Breast epithelium (tissue), 3 donors: ENCODE data around the gene CEP164.

ENCODE experiments used
- POLR2A ChIP-seq: fragments of 450-650 bp; IDR thresholded peaks from one replicate; pipeline ENCODE4 v1.6.1; 2016; ENCODE audit warnings: antibody characterized with exemption, mild to moderate bottlenecking, moderate library complexity
- TF ChIP-seq, protein P1 (sequence below), 3 donors: fragments of 450-650 bp; IDR thresholded peaks; one replicate each; pipeline ENCODE4 v1.5.1; 2016 to 2017; ENCODE audit warnings: antibody characterized with exemption in 3 of 3, mild to moderate bottlenecking in 3 of 3, moderate library complexity in 3 of 3

DNA sequence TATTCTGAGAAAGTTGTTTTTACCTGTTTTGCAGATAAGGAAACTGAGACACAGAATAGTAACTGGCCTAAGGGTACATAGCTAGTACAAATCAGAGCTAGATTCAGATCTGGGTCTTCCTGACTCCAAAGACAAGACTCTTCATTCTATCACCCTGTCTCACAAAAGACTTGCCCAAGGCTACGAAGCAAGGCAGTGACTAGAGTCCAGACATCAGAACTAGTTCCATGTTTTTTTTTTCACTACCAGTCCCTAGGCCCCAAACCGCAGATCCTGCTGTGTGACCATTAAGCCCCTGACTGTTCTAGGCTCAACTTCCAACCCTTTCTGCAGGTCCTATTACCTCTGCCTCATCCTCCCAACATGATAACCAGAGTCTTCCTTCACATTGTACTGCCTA, 35.0 kb upstream of the CEP164 start:
- TF ChIP-seq, protein P1, sequence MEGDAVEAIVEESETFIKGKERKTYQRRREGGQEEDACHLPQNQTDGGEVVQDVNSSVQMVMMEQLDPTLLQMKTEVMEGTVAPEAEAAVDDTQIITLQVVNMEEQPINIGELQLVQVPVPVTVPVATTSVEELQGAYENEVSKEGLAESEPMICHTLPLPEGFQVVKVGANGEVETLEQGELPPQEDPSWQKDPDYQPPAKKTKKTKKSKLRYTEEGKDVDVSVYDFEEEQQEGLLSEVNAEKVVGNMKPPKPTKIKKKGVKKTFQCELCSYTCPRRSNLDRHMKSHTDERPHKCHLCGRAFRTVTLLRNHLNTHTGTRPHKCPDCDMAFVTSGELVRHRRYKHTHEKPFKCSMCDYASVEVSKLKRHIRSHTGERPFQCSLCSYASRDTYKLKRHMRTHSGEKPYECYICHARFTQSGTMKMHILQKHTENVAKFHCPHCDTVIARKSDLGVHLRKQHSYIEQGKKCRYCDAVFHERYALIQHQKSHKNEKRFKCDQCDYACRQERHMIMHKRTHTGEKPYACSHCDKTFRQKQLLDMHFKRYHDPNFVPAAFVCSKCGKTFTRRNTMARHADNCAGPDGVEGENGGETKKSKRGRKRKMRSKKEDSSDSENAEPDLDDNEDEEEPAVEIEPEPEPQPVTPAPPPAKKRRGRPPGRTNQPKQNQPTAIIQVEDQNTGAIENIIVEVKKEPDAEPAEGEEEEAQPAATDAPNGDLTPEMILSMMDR (IDR thresholded peaks at IDR 0.05): no peak
- TF ChIP-seq POLR2A: no peak
